Caco-2 (cell line): ENCODE measurements around the gene CDC42BPG. TPM values are rescaled to one million over a fixed set of nuclear protein-coding genes. Genes with fewer than 3 reads are reported as not detected.

ENCODE experiments used
- BruUV-seq: library from RNA; stranded (reverse); fragments of 400-500 nt; replicated peaks from 2 replicates; lab custom pipeline; 2021; lab: Mats Ljungman, UMichigan
- CTCF ChIA-PET: fragments of 300-600 bp; sonication (Branson Sonifier 250); formaldehyde crosslinking; loops from one replicate; lab custom pipeline; 2022; ENCODE audit warnings: antibody characterized with exemption; lab: Charles Lee
- POLR2A ChIA-PET: fragments of 300-600 bp; sonication (Branson Sonifier 250); formaldehyde crosslinking; loops from one replicate; lab custom pipeline; 2022; ENCODE audit warnings: antibody characterized with exemption; lab: Charles Lee
- DNase-seq, 2 experiments: peaks; one replicate each; pipeline versions ENCODE4 v3.0.0 to v3.0.0-alpha.2; 2020 to 2022
- H3K27me3 ChIP-seq: replicated peaks from 2 replicates; pipeline ENCODE4 v1.6.0; 2011; ENCODE audit warnings: low read length; ENCODE audit not compliant: control insufficient read depth, insufficient read depth
- H3K36me3 ChIP-seq: 2 replicates; pipeline ENCODE4 v1.5.1; 2011; ENCODE audit warnings: low read length; ENCODE audit not compliant: control insufficient read depth, insufficient read depth
- H3K4me1 ChIP-seq: fragments of 250-450 bp; sonication (Bioruptor Pico); 2 replicates; pipeline ENCODE4 v1.5.1; 2020; ENCODE audit warnings: mild to moderate bottlenecking
- H3K4me3 ChIP-seq: 2 replicates; pipeline ENCODE4 v1.5.1; 2011; ENCODE audit warnings: low read depth, mild to moderate bottlenecking, control low read depth, low read length
- H3K9me3 ChIP-seq: fragments of 250-450 bp; sonication (Bioruptor Pico); 2 replicates; pipeline ENCODE4 v1.5.1; 2020; ENCODE audit warnings: mild to moderate bottlenecking, moderate library complexity
- H3K27ac Mint-ChIP-seq: one replicate; pipeline ENCODE4 v1.8.0; 2022; ENCODE audit warnings: mixed read lengths; ENCODE audit not compliant: unreplicated experiment
- H3K27me3 Mint-ChIP-seq: one replicate; pipeline ENCODE4 v1.8.0; 2022; ENCODE audit warnings: mixed read lengths; ENCODE audit not compliant: insufficient read depth, unreplicated experiment
- H3K36me3 Mint-ChIP-seq: one replicate; pipeline ENCODE4 v1.8.0; 2022; ENCODE audit warnings: mild to moderate bottlenecking, mixed read lengths; ENCODE audit not compliant: insufficient read depth, unreplicated experiment
- H3K4me1 Mint-ChIP-seq: one replicate; pipeline ENCODE4 v1.8.0; 2022; ENCODE audit warnings: low read depth, mixed read lengths; ENCODE audit not compliant: unreplicated experiment
- H3K4me3 Mint-ChIP-seq: one replicate; pipeline ENCODE4 v1.8.0; 2022; ENCODE audit warnings: mild to moderate bottlenecking, moderate library complexity, mixed read lengths; ENCODE audit not compliant: unreplicated experiment
- H3K9me3 Mint-ChIP-seq: one replicate; pipeline ENCODE4 v1.8.0; 2022; ENCODE audit warnings: mixed read lengths; ENCODE audit not compliant: unreplicated experiment
- CTCF ChIP-seq, 2 experiments: fragments of 200-600 bp in 1 of 2; IDR thresholded peaks; 1 replicate in 1 of 2; 2 replicates in 1 of 2; pipeline versions ENCODE4 v1.5.1 to v1.8.0; 2011 to 2022; ENCODE audit warnings: antibody characterized with exemption in 1 of 2, control low read depth in 1 of 2, inconsistent platforms in 1 of 2, low read depth in 1 of 2, low read length in 1 of 2, mild to moderate bottlenecking in 1 of 2, moderate library complexity in 1 of 2; ENCODE audit not compliant: insufficient read depth in 1 of 2, severe bottlenecking in 1 of 2, unreplicated experiment in 1 of 2
- intact Hi-C: fragments of 100-400 bp; cut with micrococcal nuclease; formaldehyde crosslinking; loops from one replicate; pipeline ENCODE4 v1.10.0; 2022; ENCODE audit not compliant: unreplicated experiment
- total RNA-seq: library from RNA; stranded (reverse); gene quantifications from 2 replicates; pipeline ENCODE4 v1.2.3, GENCODE V29; 2022

The CDC42BPG gene
- total RNA-seq, 1 experiment from 2014 or later: 29.1 TPM

GRCh38 chr11:64814712-64815187, 29.7 kb downstream of the CDC42BPG start:
- H3K36me3 Mint-ChIP-seq: peaks cover 13% of the 10 kb centered on the region
- no peak overlapping the region for H3K4me3 ChIP-seq
- H3K27me3 Mint-ChIP-seq: no peaks in the 10 kb centered on the region
- H3K9me3 Mint-ChIP-seq: no peaks in the 10 kb centered on the region
- TF ChIP-seq CTCF (IDR thresholded peaks at IDR 0.05; ENCODE audit: insufficient read depth in 1 of 2, low read depth in 1 of 2, low read length in 1 of 2, severe bottlenecking in 1 of 2, unreplicated experiment in 1 of 2): no peak
- peaks cover 7% of the 10 kb centered on the region for H3K4me1 Mint-ChIP-seq
- H3K9me3 ChIP-seq: no peaks in the 10 kb centered on the region
- BruUV-seq: no TSS peak
- intact Hi-C loops: no loop called here
- ChIA-PET POLR2A (no interaction called here), CTCF (no interaction called here)
- H3K4me1 ChIP-seq: peaks cover 5% of the 10 kb centered on the region
- H3K27ac Mint-ChIP-seq: no peak overlapping the region
- H3K36me3 ChIP-seq: no peaks in the 10 kb centered on the region
- no peaks in the 10 kb centered on the region for H3K27me3 ChIP-seq
- DNase-seq: no peak
- H3K4me3 Mint-ChIP-seq: no peak overlapping the region

- Mint-ChIP-seq H3K27me3 (no peaks in the 10 kb centered on the region), H3K4me1 (peaks cover 7% of the 10 kb centered on the region), H3K9me3 (no peaks in the 10 kb centered on the region), H3K27ac (no peak overlapping the region), H3K36me3 (peaks cover 13% of the 10 kb centered on the region), H3K4me3 (no peak overlapping the region)
- H3K36me3 ChIP-seq: no peaks in the 10 kb centered on the region
- ChIA-PET POLR2A (no interaction called here), CTCF (interaction anchor here (0.7 kb wide), 1 partner anchor 23 kb away, joined by 4 read pairs; no protein-coding TSS in a partner anchor)
- TF ChIP-seq CTCF (IDR thresholded peaks at IDR 0.05; ENCODE audit: insufficient read depth in 1 of 2, low read depth in 1 of 2, low read length in 1 of 2, severe bottlenecking in 1 of 2, unreplicated experiment in 1 of 2): no peak
- H3K4me1 ChIP-seq: peaks cover 5% of the 10 kb centered on the region
- no peak overlapping the region for H3K4me3 ChIP-seq
- intact Hi-C loops: no loop called here
- no peak for DNase-seq
- no peaks in the 10 kb centered on the region for H3K27me3 ChIP-seq
- BruUV-seq: no TSS peak
- no peaks in the 10 kb centered on the region for H3K9me3 ChIP-seq
These were observed 30.6 kb downstream of the CDC42BPG start for GRCh38 chr11:64813826-64814225.

- Mint-ChIP-seq H3K36me3 (peaks cover 9% of the 10 kb centered on the region), H3K27ac (peak overlapping the region; percentile 34), H3K4me1 (peaks cover 7% of the 10 kb centered on the region), H3K9me3 (no peaks in the 10 kb centered on the region), H3K4me3 (peak overlapping the region; percentile 85), H3K27me3 (no peaks in the 10 kb centered on the region)
- peak in 1 of 2 experiments; percentile 61 for DNase-seq
- ChIA-PET POLR2A (interaction anchor here (0.5 to 1.7 kb wide), 5 partner anchors 32 to 301 kb away, joined by 3 to 13 read pairs (median 3); partner anchors contain the start of genes SF1 and TM7SF2), CTCF (interaction anchor here (0.7 to 1.8 kb wide), 5 partner anchors 32 to 301 kb away, joined by 3 to 7 read pairs (median 4); partner anchors contain the start of genes CDC42BPG and TM7SF2)
- Histone ChIP-seq H3K4me3 (peak overlapping the region; percentile 90), H3K4me1 (peaks cover 5% of the 10 kb centered on the region), H3K9me3 (no peaks in the 10 kb centered on the region), H3K27me3 (no peaks in the 10 kb centered on the region), H3K36me3 (no peaks in the 10 kb centered on the region; the same call in 1 of the 2 replicates)
- no peak for TF ChIP-seq CTCF (IDR thresholded peaks at IDR 0.05; ENCODE audit: insufficient read depth in 1 of 2, low read depth in 1 of 2, low read length in 1 of 2, severe bottlenecking in 1 of 2, unreplicated experiment in 1 of 2)
- intact Hi-C loops: loop anchor here (1.0 kb wide), 3 partner anchors 31 to 311 kb away; partner anchors contain the start of genes FAU, MRPL49 and SF1
- no TSS peak for BruUV-seq
These were observed 33.6 kb downstream of the CDC42BPG start for GRCh38 chr11:64810891-64811272.
